Measurements from ENCODE around the gene TMEM242.
"Not testable (repeated sequence)": the region's sequence is repeated elsewhere in the genome, so short reads cannot be mapped to it uniquely, and the experiment has no call there.

Gene TMEM242
- 17.6 to 23.2 (median 18.7) reads per million in 4 experiments for total RNA-seq

DNA sequence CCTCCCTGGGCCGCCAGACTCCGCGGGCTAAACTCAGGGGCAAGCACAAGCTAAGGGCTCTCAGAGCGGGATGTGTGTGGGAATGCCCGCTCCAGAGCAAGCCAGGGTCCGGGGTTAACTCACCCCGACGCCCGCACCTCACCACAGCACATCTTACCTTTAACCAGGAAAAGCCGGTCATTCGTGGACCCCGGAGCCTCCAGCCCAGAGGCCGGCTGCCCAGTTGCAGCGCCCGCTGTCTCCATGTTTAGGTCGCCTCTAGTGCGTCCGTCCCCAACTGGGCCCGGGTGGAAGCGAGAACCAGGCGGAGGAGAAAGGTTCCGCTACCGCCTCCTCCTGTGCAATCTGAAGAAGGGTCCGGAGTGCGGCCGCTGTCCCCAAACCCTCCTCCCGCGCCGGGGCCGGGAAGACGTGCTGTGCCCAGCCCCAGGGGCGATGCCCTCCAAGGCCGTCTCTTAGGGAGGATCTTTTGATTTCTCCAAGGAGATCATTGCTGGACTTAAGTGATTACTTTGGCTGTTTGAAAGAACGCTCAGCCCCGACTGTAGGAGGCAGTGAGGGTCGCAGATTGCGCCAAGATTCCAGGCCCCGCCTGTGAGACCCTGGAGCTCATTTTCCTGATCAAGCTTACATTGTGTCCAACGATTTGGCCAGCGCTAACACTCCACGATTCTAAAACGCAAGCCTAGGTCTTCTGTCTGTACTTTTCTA lies at the start of gene TMEM242:
TMEM242 (minus strand) TSS at position 265 of the 711 bp plus-strand sequence; CDS start at position 245, 20 bp downstream.
- no peak for DNase-seq

DNA sequence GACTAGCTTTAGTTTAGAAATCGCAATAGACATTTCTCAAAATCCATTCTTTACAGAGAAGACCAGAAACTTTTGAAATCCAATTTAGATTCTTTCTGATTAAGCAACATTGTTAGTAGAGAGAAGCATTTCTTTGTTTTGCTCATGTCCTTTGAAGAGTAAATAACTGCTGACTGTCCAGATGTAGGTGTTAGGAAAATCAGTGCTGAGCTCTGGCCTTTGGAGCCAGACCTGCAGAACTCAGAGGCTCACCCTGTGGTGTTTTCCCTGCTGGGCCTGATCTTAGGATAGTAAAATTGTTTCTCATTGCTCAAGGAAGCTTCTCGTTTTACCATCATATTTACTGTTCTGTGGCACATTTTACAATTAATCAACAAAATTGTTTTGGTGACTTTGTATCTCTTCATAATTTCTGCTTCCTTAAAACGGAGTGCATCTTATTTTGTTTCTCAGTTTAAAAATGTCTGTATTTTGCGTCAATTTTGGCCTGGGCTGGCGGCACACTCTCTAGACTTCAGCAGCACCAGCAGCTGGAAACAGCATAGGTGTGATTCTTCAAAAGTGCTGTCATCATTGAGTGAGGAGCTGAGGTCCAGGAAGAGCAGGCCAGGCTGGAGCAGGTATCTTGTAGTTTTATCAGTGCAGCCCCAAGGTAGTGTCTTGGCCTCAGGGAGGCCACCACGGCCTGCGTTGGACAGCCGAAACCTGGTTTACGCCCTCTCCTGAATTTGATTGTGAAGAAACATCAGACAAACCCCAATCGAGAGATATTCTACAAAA lies 49.4 kb upstream of the TMEM242 start:
- no peak for DNase-seq

GRCh38 chr6:157370755-157371154 lies 47.4 kb upstream of the TMEM242 start:
- no peak for DNase-seq

GRCh38 chr6:157368359-157369049 lies 45.2 kb upstream of the TMEM242 start:
- no peak for DNase-seq

- no peak for DNase-seq
Measured at GRCh38 chr6:157366648-157367047, 43.3 kb upstream of the TMEM242 start.

DNA sequence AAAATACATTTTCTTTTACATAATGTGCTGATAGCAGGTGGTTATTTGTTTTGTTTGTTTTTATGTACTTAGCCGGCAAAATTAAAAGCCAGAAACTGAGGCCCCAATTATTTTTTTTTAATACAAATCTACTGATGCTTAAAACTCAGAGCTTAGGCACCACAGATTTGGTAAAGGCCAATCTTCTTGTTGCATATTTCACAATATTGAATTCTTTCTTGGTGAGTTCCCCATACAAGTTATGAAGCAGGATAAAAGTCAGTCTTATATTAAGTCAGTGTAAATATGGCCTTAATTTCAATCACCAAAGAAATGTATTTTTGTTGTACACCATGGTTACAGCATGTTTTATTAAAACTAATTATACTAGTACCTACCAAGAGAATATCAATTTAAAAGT lies 41.4 kb upstream of the TMEM242 start:
- no peak for DNase-seq

DNA sequence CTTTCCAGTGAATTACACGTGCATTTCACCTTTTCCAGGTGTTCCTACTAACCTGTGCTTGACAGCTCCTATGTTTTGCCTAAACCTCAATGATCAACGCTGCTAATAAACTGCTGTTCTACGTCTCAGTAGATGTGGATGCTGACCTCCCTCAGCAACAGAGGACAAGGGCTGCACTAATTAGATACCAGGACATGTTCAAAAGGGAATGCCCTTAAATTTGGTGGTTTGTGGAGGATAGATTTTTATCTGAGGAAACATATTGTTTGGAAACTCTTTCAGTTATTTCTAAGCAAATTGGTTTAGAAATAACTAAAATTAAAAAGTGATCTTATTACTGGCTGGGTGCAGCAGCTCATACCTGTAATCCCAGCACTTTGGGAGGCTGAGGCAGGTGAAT lies 38.6 kb upstream of the TMEM242 start:
- no peak for DNase-seq

GRCh38 chr6:157358287-157358686 lies 35.0 kb upstream of the TMEM242 start:
- no peak for DNase-seq

GRCh38 chr6:157346373-157346772 lies 23.1 kb upstream of the TMEM242 start:
- DNase-seq = no peak

GRCh38 chr6:157343732-157344131 lies 20.4 kb upstream of the TMEM242 start:
- DNase-seq = no peak

- no peak for DNase-seq
Measured at GRCh38 chr6:157339432-157339831, 16.1 kb upstream of the TMEM242 start.

DNA sequence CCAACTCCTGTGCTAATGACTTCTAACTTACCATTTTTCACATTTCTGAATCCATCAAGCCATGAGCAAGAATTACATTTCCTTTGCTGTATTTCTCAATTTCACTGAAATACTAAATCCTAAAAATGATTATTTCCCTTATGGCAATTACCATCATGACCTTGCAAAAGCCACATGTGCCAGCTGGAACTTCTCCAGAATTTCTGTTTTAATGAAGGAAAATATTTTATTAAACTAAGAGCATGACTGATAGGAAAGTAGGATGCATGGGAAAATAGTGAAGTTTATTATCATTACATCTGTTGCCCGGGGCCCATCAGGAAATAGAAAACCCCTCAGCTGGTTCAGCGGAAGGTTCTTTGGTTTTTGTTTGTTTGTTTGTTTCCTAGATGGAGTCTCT lies 14.4 kb upstream of the TMEM242 start:
- DNase-seq = no peak

- DNase-seq = not testable (repeated sequence)
Measured at GRCh38 chr6:157337276-157337675, 14.0 kb upstream of the TMEM242 start.

GRCh38 chr6:157335829-157336228 lies 12.5 kb upstream of the TMEM242 start:
- DNase-seq = no peak

DNA sequence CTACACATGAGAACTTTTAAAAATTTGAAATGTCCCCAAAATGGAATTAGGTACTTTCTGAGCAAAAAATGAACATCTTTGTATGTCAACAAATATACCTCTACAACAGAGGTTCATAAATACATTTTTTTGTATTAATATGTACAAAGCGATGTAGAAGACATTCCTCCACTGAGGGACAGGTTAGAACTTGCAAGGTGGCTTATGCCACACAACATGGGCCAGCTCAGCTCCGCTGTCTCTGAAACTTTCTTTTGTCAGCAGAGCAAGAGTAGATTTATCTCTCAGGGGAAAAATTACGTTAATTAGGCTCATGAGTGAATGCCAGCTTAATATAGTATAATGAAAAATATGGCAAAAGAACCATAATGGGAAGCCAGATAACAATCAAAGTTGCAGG lies 10.6 kb upstream of the TMEM242 start:
- no peak for DNase-seq

DNA sequence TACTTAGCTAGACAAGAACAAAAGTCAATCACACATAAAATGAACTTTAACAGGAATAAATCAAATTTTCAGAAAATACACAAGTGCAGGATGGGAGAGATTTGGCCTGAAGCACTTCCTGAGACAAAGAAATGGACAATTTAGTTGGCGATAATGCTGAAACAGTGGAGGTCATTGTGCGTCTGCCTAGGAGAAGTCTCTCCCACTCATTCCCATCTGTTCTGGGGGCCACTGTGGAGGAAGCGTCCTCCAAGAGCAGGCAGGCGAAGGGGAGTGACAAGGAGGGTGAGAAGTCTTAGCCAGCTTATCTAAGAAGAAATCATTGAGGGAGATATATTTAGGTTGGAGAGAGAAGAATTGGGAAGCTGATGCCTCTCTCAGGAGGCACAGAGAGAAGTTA lies 10.2 kb upstream of the TMEM242 start:
- DNase-seq = no peak

DNA sequence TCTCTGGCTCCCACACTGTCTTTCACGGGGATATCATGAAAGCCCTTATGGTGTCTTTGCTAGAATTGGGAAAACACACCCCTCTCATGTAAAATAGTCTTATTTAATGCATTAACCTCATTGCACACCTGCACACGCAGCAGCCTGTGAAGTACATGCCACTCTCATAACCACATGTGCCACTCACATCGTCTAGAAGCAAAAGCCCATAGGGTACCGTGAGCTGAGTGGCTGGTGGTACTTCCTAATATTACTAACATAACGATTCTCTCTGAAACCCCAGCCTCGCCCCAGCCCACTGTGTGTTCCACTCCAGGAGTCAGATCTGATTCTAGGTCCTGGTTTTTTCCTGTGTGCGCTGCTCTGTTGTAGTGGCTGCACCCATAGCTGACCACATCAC lies 9.5 kb upstream of the TMEM242 start:
- no peak for DNase-seq

DNA sequence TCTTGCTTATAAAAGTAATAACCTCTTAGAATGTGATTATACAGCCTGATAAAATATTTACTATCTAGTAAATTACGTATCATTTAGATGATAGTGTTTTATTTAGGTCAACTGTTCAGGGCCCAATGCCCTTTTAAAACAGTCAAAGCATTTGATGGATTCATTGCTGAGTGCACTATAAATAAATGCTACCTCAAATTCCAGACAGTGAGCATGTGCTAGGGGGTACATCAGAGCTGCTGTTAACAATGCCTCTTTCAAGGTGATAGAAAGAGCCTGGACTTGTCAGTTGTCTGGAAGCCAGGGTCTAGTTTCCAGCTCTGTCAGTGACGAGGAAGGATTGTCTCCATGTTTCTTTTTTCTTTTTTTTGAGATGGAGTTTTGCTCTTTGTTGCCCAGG lies 7.5 kb upstream of the TMEM242 start:
- DNase-seq = no peak

GRCh38 chr6:157329829-157330228 lies 6.5 kb upstream of the TMEM242 start:
- DNase-seq = no peak

DNA sequence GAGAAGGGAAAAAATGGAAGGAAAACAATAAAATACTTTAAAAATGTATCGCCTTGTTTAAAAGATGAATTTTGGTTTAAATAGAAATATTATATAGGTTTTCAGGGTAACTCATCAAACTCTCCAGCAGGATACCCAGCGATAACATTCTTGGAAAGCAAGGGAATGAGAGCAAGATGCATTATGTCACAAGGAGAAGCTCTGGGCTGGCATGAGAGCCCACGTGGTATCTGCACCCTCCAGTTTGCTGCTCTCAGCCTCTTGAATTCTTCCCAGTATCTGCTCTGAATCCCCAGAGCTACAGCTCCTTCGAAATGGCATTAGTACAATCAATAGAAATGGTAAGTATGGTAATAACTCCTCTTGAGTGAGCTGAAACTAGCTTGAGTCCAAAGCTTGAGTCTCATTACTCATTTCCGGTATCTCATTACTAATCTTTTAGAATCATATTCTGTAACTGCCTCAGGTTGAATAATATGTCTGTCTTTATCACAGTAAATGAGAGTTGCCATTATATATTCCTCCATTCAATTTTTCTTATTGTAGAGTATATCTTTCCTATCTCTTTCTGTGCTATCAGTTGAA lies 4.9 kb upstream of the TMEM242 start:
- DNase-seq = no peak

DNA sequence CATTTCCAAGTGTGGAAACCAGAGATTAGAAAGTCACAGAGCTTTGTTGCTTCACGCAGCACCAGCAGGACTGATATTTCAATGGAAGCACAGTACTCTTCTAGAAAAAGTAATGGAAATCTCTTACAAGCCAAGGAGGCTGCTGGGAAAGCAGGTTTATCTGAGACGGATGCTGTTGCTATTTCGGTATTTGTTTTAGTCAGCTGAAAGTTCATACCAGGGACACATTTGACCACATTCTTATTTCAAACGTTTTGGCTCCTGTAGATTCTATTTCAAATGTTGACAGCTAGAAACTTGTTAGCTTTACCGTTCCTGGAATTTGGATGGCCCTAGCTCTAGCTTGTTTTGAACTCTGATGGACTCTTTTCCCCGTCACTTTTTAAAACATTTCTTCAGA lies 3.7 kb upstream of the TMEM242 start:
- DNase-seq = no peak

GRCh38 chr6:157325069-157325805 lies 1.9 kb upstream of the TMEM242 start:
- no peak for DNase-seq

- DNase-seq = no peak
Measured at GRCh38 chr6:157323966-157324300, 614 bp upstream of the TMEM242 start.

Data from effector CD8-positive, alpha-beta T cell (primary cell).